Measurements from ENCODE around the gene CCDC181. TPM values are rescaled to one million over a fixed set of nuclear protein-coding genes. Genes with fewer than 3 reads are reported as not detected.

The CCDC181 gene
- total RNA-seq, 1 experiment from 2014 or later = 0.56 TPM

Small RNA genes lying within 50 kb of the gene (small RNA-seq; reads per million reads assigned to genes)
- not detected for gene AL021068.2

Other genes with a start within 250 kb of the CCDC181 start
- gene NME7, start 59.7 kb downstream of the CCDC181 start, total RNA-seq (2014; rRNA removed; shearing (Covaris generic)) = 4.9 and 7.1 TPM in 2 replicates
- gene BLZF1, start 59.3 kb downstream of the CCDC181 start, total RNA-seq (2014; rRNA removed; shearing (Covaris generic)) = 6.9 and 8.4 TPM in 2 replicates
- gene SLC19A2, start 58.5 kb upstream of the CCDC181 start, total RNA-seq (2014; rRNA removed; shearing (Covaris generic)) = 15.6 and 16.8 TPM in 2 replicates
- 8.1 and 9.2 TPM in 2 replicates for gene F5, start 159.0 kb upstream of the CCDC181 start, total RNA-seq (2014; rRNA removed; shearing (Covaris generic))
- not detected in 2 replicates for gene SELP, start 202.7 kb upstream of the CCDC181 start, total RNA-seq (2014; rRNA removed; shearing (Covaris generic))

Data from HT-29 (cell line).